Bronchial epithelial cell (primary cell): ENCODE results near the gene LYPD4. TPM values are rescaled to one million over a fixed set of nuclear protein-coding genes. Genes with fewer than 3 reads are reported as not detected.

Source experiments
- total RNA-seq: library from RNA; depleted of rRNA; stranded (reverse); fragments of >200 nt; gene quantifications from 2 replicates; pipeline ENCODE4 v1.2.1, GENCODE V29; 2014

Gene LYPD4
- total RNA-seq, 1 donor from 2014 or later, result not detected

Other genes with a start within 250 kb of the LYPD4 start
- gene CEACAM4, start 217.6 kb downstream of the LYPD4 start, total RNA-seq, result not detected in 2 replicates
- gene CEACAM7, start 156.4 kb downstream of the LYPD4 start, total RNA-seq, result 0.79 and 7.3 TPM in 2 replicates
- 11.6 and 40.6 TPM in 2 replicates for gene CEACAM5, start 136.1 kb downstream of the LYPD4 start, total RNA-seq
- 13.7 and 41.6 TPM in 2 replicates for gene CEACAM6, start 89.2 kb downstream of the LYPD4 start, total RNA-seq
- 0.26 TPM in 1 of 2 replicates, not detected in the other for gene CEACAM3, start 48.1 kb downstream of the LYPD4 start, total RNA-seq
- gene DMRTC2, start 359 bp upstream of the LYPD4 start, total RNA-seq, result not detected in 2 replicates
- gene RPS19, start 15.6 kb upstream of the LYPD4 start, total RNA-seq, result 2,069 and 2,277 TPM in 2 replicates
- not detected in 2 replicates for gene CD79A, start 32.6 kb upstream of the LYPD4 start, total RNA-seq
- gene ARHGEF1, start 38.5 kb upstream of the LYPD4 start, total RNA-seq, result 19.2 and 25.0 TPM in 2 replicates
- gene ERFL, start 83.8 kb upstream of the LYPD4 start, total RNA-seq, result under 0.01 TPM in 2 replicates
- 96.6 and 98.4 TPM in 2 replicates for gene RABAC1, start 114.6 kb upstream of the LYPD4 start, total RNA-seq
- 0.13 TPM in 1 of 2 replicates, not detected in the other for gene ATP1A3, start 149.5 kb upstream of the LYPD4 start, total RNA-seq
- gene GRIK5, start 225.5 kb upstream of the LYPD4 start, total RNA-seq, result under 0.01 TPM in 2 replicates
- gene ZNF574, start 231.5 kb upstream of the LYPD4 start, total RNA-seq, result 7.1 and 7.4 TPM in 2 replicates